Activated B cell treated with CpG ODN at 0.5 μM for 24 hours (primary cell): ENCODE measurements around the gene FMR1. TPM values are rescaled to one million over a fixed set of nuclear protein-coding genes. Genes with fewer than 3 reads are reported as not detected.

ENCODE experiments used
- ATAC-seq: fragments of 200-7000 bp; cut with Tn5 transposase; one replicate; pipeline ENCODE4 v1.10.0; 2021; ENCODE audit warnings: low read depth, mild to moderate bottlenecking, moderate library complexity
- CTCF ChIA-PET: fragments of 350-600 bp; sonication (Branson Sonifier 250); formaldehyde crosslinking; loops from one replicate; lab custom pipeline; 2021; ENCODE audit warnings: antibody characterized with exemption; lab: Charles Lee
- POLR2A ChIA-PET: fragments of 350-600 bp; sonication (Branson Sonifier 250); formaldehyde crosslinking; loops from one replicate; lab custom pipeline; 2021; ENCODE audit warnings: antibody characterized with exemption; lab: Charles Lee
- DNase-seq: peaks from one replicate; pipeline ENCODE4 v3.0.0; 2022
- H3K27ac Mint-ChIP-seq: one replicate; pipeline ENCODE4 v1.8.0; 2020; ENCODE audit warnings: mixed read lengths
- H3K27me3 Mint-ChIP-seq: one replicate; pipeline ENCODE4 v1.8.0; 2021; ENCODE audit warnings: mixed read lengths
- H3K36me3 Mint-ChIP-seq: one replicate; pipeline ENCODE4 v1.8.0; 2021; ENCODE audit warnings: low read depth, mixed read lengths
- H3K4me1 Mint-ChIP-seq: one replicate; pipeline ENCODE4 v1.8.0; 2021; ENCODE audit warnings: mixed read lengths
- H3K4me3 Mint-ChIP-seq: one replicate; pipeline ENCODE4 v1.8.0; 2020; ENCODE audit warnings: mild to moderate bottlenecking, mixed read lengths
- H3K9me3 Mint-ChIP-seq: one replicate; pipeline ENCODE4 v1.8.0; 2020; ENCODE audit warnings: mixed read lengths
- CTCF ChIP-seq: fragments of 200-600 bp; IDR thresholded peaks from one replicate; pipeline ENCODE4 v1.8.0; 2022; ENCODE audit warnings: antibody characterized with exemption, mild to moderate bottlenecking
- intact Hi-C: fragments of 100-400 bp; cut with micrococcal nuclease; formaldehyde crosslinking; loops from one replicate; pipeline ENCODE4 v1.15.1; 2024
- total RNA-seq: library from RNA; stranded (reverse); gene quantifications from 2 replicates; pipeline ENCODE4 v1.2.3, GENCODE V29; 2022

Gene FMR1
- 51.8 and 60.3 TPM in 2 replicates for total RNA-seq

DNA sequence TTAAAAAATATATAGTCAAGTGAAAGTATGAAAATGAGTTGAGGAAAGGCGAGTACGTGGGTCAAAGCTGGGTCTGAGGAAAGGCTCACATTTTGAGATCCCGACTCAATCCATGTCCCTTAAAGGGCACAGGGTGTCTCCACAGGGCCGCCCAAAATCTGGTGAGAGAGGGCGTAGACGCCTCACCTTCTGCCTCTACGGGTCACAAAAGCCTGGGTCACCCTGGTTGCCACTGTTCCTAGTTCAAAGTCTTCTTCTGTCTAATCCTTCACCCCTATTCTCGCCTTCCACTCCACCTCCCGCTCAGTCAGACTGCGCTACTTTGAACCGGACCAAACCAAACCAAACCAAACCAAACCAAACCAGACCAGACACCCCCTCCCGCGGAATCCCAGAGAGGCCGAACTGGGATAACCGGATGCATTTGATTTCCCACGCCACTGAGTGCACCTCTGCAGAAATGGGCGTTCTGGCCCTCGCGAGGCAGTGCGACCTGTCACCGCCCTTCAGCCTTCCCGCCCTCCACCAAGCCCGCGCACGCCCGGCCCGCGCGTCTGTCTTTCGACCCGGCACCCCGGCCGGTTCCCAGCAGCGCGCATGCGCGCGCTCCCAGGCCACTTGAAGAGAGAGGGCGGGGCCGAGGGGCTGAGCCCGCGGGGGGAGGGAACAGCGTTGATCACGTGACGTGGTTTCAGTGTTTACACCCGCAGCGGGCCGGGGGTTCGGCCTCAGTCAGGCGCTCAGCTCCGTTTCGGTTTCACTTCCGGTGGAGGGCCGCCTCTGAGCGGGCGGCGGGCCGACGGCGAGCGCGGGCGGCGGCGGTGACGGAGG lies at the start of gene FMR1:
Gene FMR1, plus strand, starts transcription at position 728 of the 831 bp plus-strand sequence. CDS start 261 bp downstream, outside the sequence.
- CTCF ChIA-PET, result no interaction called here
- Mint-ChIP-seq H3K27me3 (no peaks in the 10 kb centered on the region), H3K9me3 (no peaks in the 10 kb centered on the region), H3K4me1 (peaks cover 41% of the 10 kb centered on the region), H3K36me3 (peaks cover 3% of the 10 kb centered on the region), H3K4me3 (peak within 1 kb of the TSS; percentile 96), H3K27ac (peak within 1 kb of the TSS; percentile 90)
- no peak for TF ChIP-seq CTCF
- intact Hi-C loops, result loop anchor here (2.0 to 10.0 kb wide), 3 partner anchors 469 to 1721 kb away; partner anchors contain the start of gene TMEM185A
- POLR2A ChIA-PET, result interaction anchor here (0.6 to 0.8 kb wide), 2 partner anchors 9 to 1596 kb away, joined by 4 read pairs; no protein-coding TSS in a partner anchor
- ATAC-seq (peak; percentile 85), DNase-seq (peak; percentile 87)

DNA sequence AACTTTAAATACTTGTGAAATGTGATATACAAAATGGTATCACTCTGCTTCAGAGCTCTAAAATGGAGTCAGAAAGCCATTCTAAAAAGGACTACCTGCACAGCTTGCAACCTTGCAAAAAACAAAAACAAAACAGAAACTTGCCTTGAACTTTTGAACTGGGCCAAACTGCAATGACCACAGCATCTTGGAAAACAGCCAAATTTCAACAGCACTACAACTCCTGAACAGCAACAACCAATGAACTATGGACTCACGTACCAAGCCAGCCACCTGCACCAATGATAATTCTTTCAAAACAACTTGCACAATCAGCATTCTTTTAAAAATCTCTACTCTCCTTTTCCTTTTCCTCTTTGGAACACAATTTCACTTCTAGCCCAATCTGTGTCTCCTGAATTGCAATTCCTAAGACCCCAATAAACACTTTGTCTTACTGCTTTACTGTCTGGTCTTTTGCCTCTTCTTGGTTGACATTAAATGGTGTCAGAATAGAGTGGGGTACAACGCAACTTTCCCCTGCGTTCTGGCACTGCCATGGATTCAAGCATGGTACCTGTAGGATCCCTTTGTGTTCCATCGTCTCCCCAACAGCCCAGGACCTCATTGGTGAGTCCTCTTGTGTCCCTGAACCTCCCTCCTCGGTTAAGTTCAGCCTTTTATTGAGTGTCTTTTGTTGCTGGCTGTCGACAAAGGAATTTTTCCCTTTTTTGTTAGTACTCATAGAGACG lies 35.7 kb upstream of the FMR1 start:
- no peak for ATAC-seq
- Mint-ChIP-seq H3K4me3 (no peak overlapping the region), H3K27ac (no peak overlapping the region), H3K36me3 (no peaks in the 10 kb centered on the region), H3K27me3 (no peaks in the 10 kb centered on the region), H3K9me3 (peaks cover 11% of the 10 kb centered on the region), H3K4me1 (peaks cover 3% of the 10 kb centered on the region)
- intact Hi-C loops, result no loop called here
- TF ChIP-seq CTCF, result no peak
- POLR2A ChIA-PET, result no interaction called here
- CTCF ChIA-PET, result no interaction called here
- DNase-seq, result no peak

DNA sequence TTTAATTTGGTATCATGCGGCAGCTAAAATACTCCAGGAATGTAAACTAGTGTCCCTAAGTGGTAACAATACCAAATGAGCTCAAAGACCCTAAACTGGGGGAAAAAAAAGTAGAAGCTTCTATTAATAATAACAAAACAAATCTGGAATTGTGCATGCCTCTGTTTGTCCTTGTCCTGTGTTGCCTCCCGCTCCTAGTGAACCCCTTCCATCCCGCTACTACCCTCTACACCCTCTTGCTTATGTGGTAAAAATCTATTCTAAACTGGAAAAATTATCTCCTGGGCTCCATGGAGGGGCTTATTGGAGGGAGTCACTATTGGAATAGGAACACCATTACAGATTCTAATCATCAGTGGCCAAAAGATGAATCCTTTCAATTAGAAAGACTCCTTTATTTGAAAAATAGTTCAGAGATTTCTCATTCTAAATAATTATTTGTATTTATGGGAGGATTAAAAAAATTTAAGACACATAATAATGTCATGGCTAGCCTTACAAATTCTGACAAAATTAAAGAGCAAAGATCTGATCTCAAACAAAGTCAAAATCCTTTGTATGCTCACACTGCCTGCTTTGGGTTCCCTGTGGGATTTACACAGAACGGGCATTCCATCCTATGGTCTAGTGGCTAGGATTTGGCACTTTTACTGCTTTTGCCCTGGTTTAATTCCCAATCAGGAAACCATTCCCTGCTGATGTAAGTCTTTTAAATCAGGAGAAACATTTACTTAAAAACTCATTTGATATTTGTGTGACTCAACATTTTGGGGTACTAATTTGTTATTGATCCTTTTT lies 34.7 kb upstream of the FMR1 start:
- CTCF ChIA-PET, result no interaction called here
- Mint-ChIP-seq H3K27me3 (no peaks in the 10 kb centered on the region), H3K4me3 (no peak overlapping the region), H3K27ac (no peak overlapping the region), H3K36me3 (no peaks in the 10 kb centered on the region), H3K9me3 (peaks cover 5% of the 10 kb centered on the region), H3K4me1 (peaks cover 3% of the 10 kb centered on the region)
- TF ChIP-seq CTCF, result no peak
- POLR2A ChIA-PET, result no interaction called here
- no peak for ATAC-seq
- DNase-seq, result no peak
- intact Hi-C loops, result no loop called here

- POLR2A ChIA-PET, result no interaction called here
- no peak for ATAC-seq
- no peak overlapping the region for H3K27ac Mint-ChIP-seq
- intact Hi-C loops, result no loop called here
- no peak for TF ChIP-seq CTCF
- CTCF ChIA-PET, result no interaction called here
- no peak for DNase-seq
- H3K9me3 Mint-ChIP-seq, result peaks cover 4% of the 10 kb centered on the region
- peaks cover 3% of the 10 kb centered on the region for H3K4me1 Mint-ChIP-seq
- H3K4me3 Mint-ChIP-seq, result no peak overlapping the region
- no peaks in the 10 kb centered on the region for H3K36me3 Mint-ChIP-seq
- no peaks in the 10 kb centered on the region for H3K27me3 Mint-ChIP-seq
These were observed 34.0 kb upstream of the FMR1 start for GRCh38 chrX:147877726-147878125.
